Mesothelial cell of epicardium (in vitro differentiated cells): ENCODE data around the gene KMT2B. TPM values are rescaled to one million over a fixed set of nuclear protein-coding genes. Genes with fewer than 3 reads are reported as not detected.

ENCODE experiments used
- DNase-seq, 2 experiments: peaks; one replicate each; pipeline ENCODE4 v3.0.0; 2021; ENCODE audit warnings: low spot score in 2 of 2; ENCODE audit not compliant: unreplicated experiment in 2 of 2
- H3K27ac Mint-ChIP-seq: 2 replicates; pipeline ENCODE4 v1.8.0; 2021; ENCODE audit warnings: mixed read lengths
- H3K27me3 Mint-ChIP-seq: 2 replicates; pipeline ENCODE4 v1.8.0; 2021; ENCODE audit warnings: low read depth, mixed read lengths
- H3K36me3 Mint-ChIP-seq: 2 replicates; pipeline ENCODE4 v1.8.0; 2021; ENCODE audit warnings: mixed read lengths
- H3K4me1 Mint-ChIP-seq: 2 replicates; pipeline ENCODE4 v1.8.0; 2021; ENCODE audit warnings: mixed read lengths
- H3K4me3 Mint-ChIP-seq: 2 replicates; pipeline ENCODE4 v1.8.0; 2021; ENCODE audit warnings: mild to moderate bottlenecking, moderate library complexity, mixed read lengths
- H3K9me3 Mint-ChIP-seq: 2 replicates; pipeline ENCODE4 v1.8.0; 2021; ENCODE audit warnings: mixed read lengths
- CTCF ChIP-seq: fragments of 200-600 bp; sonication (generic); IDR thresholded peaks from one replicate; pipeline ENCODE4 v1.5.0; 2021; ENCODE audit warnings: antibody characterized with exemption; ENCODE audit not compliant: unreplicated experiment
- total RNA-seq: library from RNA; stranded (reverse); gene quantifications from 3 replicates; pipeline ENCODE4 v1.2.1, GENCODE V29; 2021

The KMT2B gene
- total RNA-seq, 1 donor from 2014 or later: 62.7 TPM

- Mint-ChIP-seq H3K36me3 (peaks cover 41% of the 10 kb centered on the region), H3K4me3 (no peak overlapping the region)
- no peak for TF ChIP-seq CTCF
Measured at GRCh38 chr19:35725216-35725861, 7.5 kb downstream of the KMT2B start.

GRCh38 chr19:35727053-35727955 is 9.5 kb downstream of the KMT2B start:
- peaks cover 51% of the 10 kb centered on the region for H3K36me3 Mint-ChIP-seq
- no peaks in the 10 kb centered on the region for H3K4me1 Mint-ChIP-seq
- H3K4me3 Mint-ChIP-seq: no peak overlapping the region
- H3K27ac Mint-ChIP-seq: no peak overlapping the region
- no peak for TF ChIP-seq CTCF
- H3K27me3 Mint-ChIP-seq: no peaks in the 10 kb centered on the region
- H3K9me3 Mint-ChIP-seq: no peaks in the 10 kb centered on the region
- DNase-seq: no peak

More at GRCh38 chr19:35725216-35725861, 7.5 kb downstream of the KMT2B start:
- no peak overlapping the region for H3K27ac Mint-ChIP-seq
- no peaks in the 10 kb centered on the region for H3K27me3 Mint-ChIP-seq
- no peaks in the 10 kb centered on the region for H3K9me3 Mint-ChIP-seq
- H3K4me1 Mint-ChIP-seq: no peaks in the 10 kb centered on the region
- no peak for DNase-seq

GRCh38 chr19:35727956-35728706 is 10.3 kb downstream of the KMT2B start:
- Mint-ChIP-seq H3K4me3 (no peak overlapping the region), H3K4me1 (no peaks in the 10 kb centered on the region), H3K9me3 (no peaks in the 10 kb centered on the region), H3K27ac (no peak overlapping the region), H3K27me3 (no peaks in the 10 kb centered on the region), H3K36me3 (peaks cover 47% of the 10 kb centered on the region)
- no peak for DNase-seq
- TF ChIP-seq CTCF: no peak

GRCh38 chr19:35729021-35729420 is 11.2 kb downstream of the KMT2B start:
- no peaks in the 10 kb centered on the region for H3K4me1 Mint-ChIP-seq
- no peak for TF ChIP-seq CTCF
- no peak overlapping the region for H3K4me3 Mint-ChIP-seq
- no peak for DNase-seq
- H3K27me3 Mint-ChIP-seq: no peaks in the 10 kb centered on the region
- no peak overlapping the region for H3K27ac Mint-ChIP-seq
- peaks cover 50% of the 10 kb centered on the region for H3K36me3 Mint-ChIP-seq
- no peaks in the 10 kb centered on the region for H3K9me3 Mint-ChIP-seq

GRCh38 chr19:35729763-35730162 is 12.0 kb downstream of the KMT2B start:
- peaks cover 55% of the 10 kb centered on the region for H3K36me3 Mint-ChIP-seq
- no peak for TF ChIP-seq CTCF
- no peak overlapping the region for H3K4me3 Mint-ChIP-seq
- H3K9me3 Mint-ChIP-seq: no peaks in the 10 kb centered on the region
- no peak overlapping the region for H3K27ac Mint-ChIP-seq
- no peak for DNase-seq
- no peaks in the 10 kb centered on the region for H3K4me1 Mint-ChIP-seq
- no peaks in the 10 kb centered on the region for H3K27me3 Mint-ChIP-seq
